SU-DHL-6 (cell line): ENCODE results near the gene AGBL5.

ENCODE experiments used
- CTCF ChIP-seq: fragments of 200-600 bp; sonication (generic); IDR thresholded peaks from one replicate; pipeline ENCODE4 v1.5.1; 2017; ENCODE audit warnings: antibody characterized with exemption, mild to moderate bottlenecking, low read length, moderate library complexity; ENCODE audit not compliant: insufficient read depth, poor library complexity, severe bottlenecking
- EZH2phosphoT487 ChIP-seq: fragments of 200-600 bp; sonication (generic), shearing (Covaris generic); conservative IDR thresholded peaks from 2 replicates; pipeline ENCODE4 v1.6.1; 2018; ENCODE audit warnings: mild to moderate bottlenecking, antibody characterized with exemption, low read length, moderate library complexity, mixed read lengths

- no peak for TF ChIP-seq CTCF
- TF ChIP-seq EZH2phosphoT487: no peak
These were observed 42.2 kb downstream of the AGBL5 start for GRCh38 chr2:27093430-27094352.
